ENCODE measurements around the gene AEN.

GRCh38 chr15:88663141-88663621 lies 42.0 kb downstream of the AEN start:
- TF ChIP-seq POLR2A (IDR thresholded peaks at IDR 0.05) (no peak), CTCF (IDR thresholded peaks at IDR 0.05) (no peak)
